GM12878 (cell line): ENCODE measurements around the gene GAGE13. TPM values are rescaled to one million over a fixed set of nuclear protein-coding genes. Genes with fewer than 3 reads are reported as not detected.

ENCODE experiments used
- ATAC-seq: fragments of 200-7000 bp; cut with Tn5 transposase; 3 replicates; pipeline ENCODE4 v1.9.1; 2020; ENCODE audit warnings: mild to moderate bottlenecking, moderate library complexity
- BruUV-seq: library from RNA; stranded (reverse); fragments of 400-500 nt; replicated peaks from 2 replicates; lab custom pipeline; 2021; lab: Mats Ljungman, UMichigan
- CTCF ChIA-PET: fragments of 300-600 bp; sonication (Branson Sonifier 250); formaldehyde crosslinking; extraction: SDS; loops from one replicate; lab custom pipeline; 2021; ENCODE audit warnings: inconsistent platforms; lab: Yijun Ruan, JAX
- POLR2A ChIA-PET: fragments of 350-600 bp; formaldehyde crosslinking; extraction: SDS; loops from one replicate; lab custom pipeline; 2021; ENCODE audit warnings: inconsistent platforms; lab: Charles Lee
- RAD21 ChIA-PET: fragments of 300-600 bp; sonication (Branson Sonifier 250); formaldehyde crosslinking; loops from one replicate; lab custom pipeline; 2023; ENCODE audit warnings: antibody characterized with exemption; ENCODE audit not compliant: unreplicated experiment; lab: Charles Lee
- SMC1A ChIA-PET: fragments of 300-600 bp; sonication (Branson Sonifier 250); formaldehyde crosslinking; loops from one replicate; lab custom pipeline; 2023; ENCODE audit not compliant: unreplicated experiment, uncharacterized antibody; lab: Charles Lee
- DNase-seq: peaks from one replicate; pipeline ENCODE4 v3.0.0-alpha.2; 2011; ENCODE audit warnings: low read depth, low spot score
- FAIRE-seq: peaks from 3 replicates; lab custom pipeline; 2011; peaks lifted over from hg19 to GRCh38; lab: Jason Lieb, UNC
- H2AFZ ChIP-seq: 2 replicates; pipeline ENCODE4 v1.6.0; 2011; ENCODE audit warnings: low read depth, low read length, control low read depth; ENCODE audit not compliant: control insufficient read depth
- H3K27ac ChIP-seq: 2 replicates; pipeline ENCODE4 v1.5.1; 2011; ENCODE audit warnings: control low read depth; ENCODE audit not compliant: control insufficient read depth, insufficient read depth
- H3K27me3 ChIP-seq, 2 experiments: replicated peaks in 1 of 2; 2 replicates each; pipeline versions ENCODE4 v1.6.0 to v1.6.1; 2011; ENCODE audit warnings: low read length in 1 of 2; ENCODE audit not compliant: control insufficient read depth in 2 of 2, insufficient read depth in 2 of 2
- H3K36me3 ChIP-seq, 2 experiments: 2 replicates each; pipeline ENCODE4 v1.5.1; 2011; ENCODE audit warnings: low read length in 1 of 2; ENCODE audit not compliant: control insufficient read depth in 2 of 2, insufficient read depth in 2 of 2
- H3K4me1 ChIP-seq: 2 replicates; pipeline ENCODE4 v1.6.1; 2011; ENCODE audit warnings: mild to moderate bottlenecking, low read length, moderate library complexity, mixed read lengths; ENCODE audit not compliant: control insufficient read depth, insufficient read depth
- H3K4me2 ChIP-seq: 2 replicates; pipeline ENCODE4 v1.6.0; 2011; ENCODE audit warnings: control low read depth; ENCODE audit not compliant: control insufficient read depth, insufficient read depth
- H3K4me3 ChIP-seq: fragments of 200-600 bp; sonication (generic); 2 replicates; pipeline ENCODE4 v1.5.1; 2016
- H3K79me2 ChIP-seq: 2 replicates; pipeline ENCODE4 v1.6.0; 2011; ENCODE audit warnings: low read length; ENCODE audit not compliant: control insufficient read depth, insufficient read depth
- H3K9ac ChIP-seq: 2 replicates; pipeline ENCODE4 v1.8.0; 2011; ENCODE audit warnings: low read length, control low read depth, mixed read lengths; ENCODE audit not compliant: control insufficient read depth, insufficient read depth
- H3K9me3 ChIP-seq: replicated peaks from 3 replicates; pipeline ENCODE4 v1.5.1; 2011; ENCODE audit warnings: mild to moderate bottlenecking, low read length; ENCODE audit not compliant: control insufficient read depth, insufficient read depth
- H4K20me1 ChIP-seq: 2 replicates; pipeline ENCODE4 v1.6.0; 2011; ENCODE audit not compliant: control insufficient read depth, insufficient read depth
- CHD4 ChIP-seq: fragments of 200-600 bp; sonication (generic); IDR thresholded peaks from 2 replicates; pipeline ENCODE4 v1.6.1; 2016; ENCODE audit warnings: mild to moderate bottlenecking
- CUX1 ChIP-seq: IDR thresholded peaks from 2 replicates; pipeline ENCODE4 v1.6.1; 2012; ENCODE audit warnings: improper control_type of control experiment, low read depth, low read length; ENCODE audit not compliant: insufficient replicate concordance
- ESRRA ChIP-seq: IDR thresholded peaks from 2 replicates; pipeline ENCODE4 v1.6.1; 2012; ENCODE audit warnings: mild to moderate bottlenecking, low read length, improper control_type of control experiment
- NR2C2 ChIP-seq: IDR thresholded peaks from 2 replicates; pipeline ENCODE4 v1.6.1; 2011; ENCODE audit warnings: borderline replicate concordance, low read depth; ENCODE audit not compliant: control insufficient read depth, insufficient read length
- POLR2A ChIP-seq: IDR thresholded peaks from 2 replicates; pipeline ENCODE4 v1.6.1; 2011; ENCODE audit warnings: low read depth, mild to moderate bottlenecking, low read length
- WGBS: methylation state at CpG from one replicate; pipeline ENCODE4 v1.1.6; 2016; ENCODE audit warnings: low lambda C conversion rate; ENCODE audit not compliant: insufficient replicate concordance, insufficient coverage; ENCODE audit errors: missing lambda C conversion rate; 5-methylcytosine and 5-hydroxymethylcytosine counted together
- in situ Hi-C: fragments of 300-500 bp; cut with MboI; formaldehyde crosslinking; loops from 9 replicates; pipeline ENCODE4 v1.14.3; 2018; ENCODE audit warnings: mixed read lengths
- intact Hi-C: fragments of 100-400 bp; cut with micrococcal nuclease; formaldehyde crosslinking; loops from one replicate; pipeline ENCODE4 v1.14.2; 2022; ENCODE audit not compliant: unreplicated experiment
- polyA plus RNA-seq, 11 experiments: library from polyadenylated mRNA; depleted of rRNA in 4 of 11; unstranded in 6 of 11; stranded (reverse) in 5 of 11; fragments of >200 nt; fragmentation: Nextera tagmentation in 4 of 11; fragmentation: Illumina TruSeq in 1 of 11; extraction: Ambion mirVana in 4 of 11; extraction: Trizol in 1 of 11; gene quantifications; 1 replicate in 1 of 11; 2 replicates in 10 of 11; pipeline versions ENCODE4 v1.2.1 to v1.2.3, GENCODE V29; 2011 to 2016; ENCODE audit warnings: inconsistent platforms in 2 of 11, missing spikeins in 2 of 11, low read depth in 1 of 11
- total RNA-seq, 4 experiments: library from RNA; depleted of rRNA in 3 of 4; stranded (reverse); fragments of >200 nt in 3 of 4; fragmentation: Illumina TruSeq in 1 of 4; extraction: Trizol in 1 of 4; gene quantifications; 2 replicates each; pipeline versions ENCODE4 v1.2.1 to v1.2.3, GENCODE V29; 2013 to 2021
- TF ChIP-seq, protein P1 (sequence below): fragments of 450-650 bp; IDR thresholded peaks from 2 replicates; pipeline ENCODE4 v1.6.1; 2017; ENCODE audit warnings: mild to moderate bottlenecking

GAGE13 gene
- total and polyA plus RNA-seq, 10 of the 15 experiments (the other 5 are each of a cell fraction or from before 2014, with no cell fraction given), result not detected

DNA sequence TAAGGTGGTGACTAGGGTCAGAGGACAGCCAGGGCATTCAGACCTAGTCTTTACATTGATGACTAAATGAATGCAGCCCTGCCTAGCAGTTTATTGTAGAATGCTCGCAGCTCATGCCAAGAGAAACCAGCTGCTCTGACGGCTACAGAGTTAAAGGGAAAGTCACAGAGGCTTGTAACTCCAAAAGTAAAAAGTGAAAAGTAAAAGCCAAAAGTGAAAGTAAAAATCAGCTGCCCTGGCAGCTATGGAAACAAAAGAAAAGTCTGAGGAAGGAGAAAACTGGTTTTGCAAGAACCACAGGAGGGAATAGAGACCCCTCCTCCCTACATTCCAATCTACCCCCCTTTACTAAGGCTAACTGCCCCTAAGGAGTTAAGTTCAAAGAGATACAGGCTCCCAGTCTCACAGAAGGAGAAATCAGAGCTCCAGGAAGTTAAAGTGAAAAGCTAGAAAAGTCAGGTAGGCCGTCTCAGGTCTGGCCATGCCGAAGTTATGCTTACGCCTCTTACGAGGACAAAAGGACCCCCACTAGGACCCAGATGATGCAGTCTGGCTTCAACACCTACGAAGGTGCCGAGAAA lies 21.9 kb upstream of the GAGE13 start:
- Histone ChIP-seq H3K79me2 (no peaks in the 10 kb centered on the region), H3K27ac (no peak overlapping the region; the same call in 1 of the 2 replicates), H2AFZ (peak overlapping the region; percentile 47), H3K9me3 (no peaks in the 10 kb centered on the region), H3K27me3 (no peaks in the 10 kb centered on the region), H4K20me1 (no peaks in the 10 kb centered on the region), H3K4me1 (peaks cover 5% of the 10 kb centered on the region), H3K36me3 (no peaks in the 10 kb centered on the region), H3K9ac (no peak overlapping the region), H3K4me3 (no peak overlapping the region), H3K4me2 (peak overlapping the region; percentile 69; the same call in 1 of the 2 replicates)
- DNase-seq (no peak), FAIRE-seq (peak; percentile 23), ATAC-seq (peak; percentile 56)
- BruUV-seq, result no TSS peak
- RAD21 ChIA-PET, result interaction anchor here (0.9 kb wide), 1 partner anchor 40 kb away, joined by 3 read pairs; no protein-coding TSS in a partner anchor
- intact Hi-C loops, result no loop called here
- POLR2A ChIA-PET, result no interaction called here
- SMC1A ChIA-PET, result no interaction called here
- TF ChIP-seq, protein P1, sequence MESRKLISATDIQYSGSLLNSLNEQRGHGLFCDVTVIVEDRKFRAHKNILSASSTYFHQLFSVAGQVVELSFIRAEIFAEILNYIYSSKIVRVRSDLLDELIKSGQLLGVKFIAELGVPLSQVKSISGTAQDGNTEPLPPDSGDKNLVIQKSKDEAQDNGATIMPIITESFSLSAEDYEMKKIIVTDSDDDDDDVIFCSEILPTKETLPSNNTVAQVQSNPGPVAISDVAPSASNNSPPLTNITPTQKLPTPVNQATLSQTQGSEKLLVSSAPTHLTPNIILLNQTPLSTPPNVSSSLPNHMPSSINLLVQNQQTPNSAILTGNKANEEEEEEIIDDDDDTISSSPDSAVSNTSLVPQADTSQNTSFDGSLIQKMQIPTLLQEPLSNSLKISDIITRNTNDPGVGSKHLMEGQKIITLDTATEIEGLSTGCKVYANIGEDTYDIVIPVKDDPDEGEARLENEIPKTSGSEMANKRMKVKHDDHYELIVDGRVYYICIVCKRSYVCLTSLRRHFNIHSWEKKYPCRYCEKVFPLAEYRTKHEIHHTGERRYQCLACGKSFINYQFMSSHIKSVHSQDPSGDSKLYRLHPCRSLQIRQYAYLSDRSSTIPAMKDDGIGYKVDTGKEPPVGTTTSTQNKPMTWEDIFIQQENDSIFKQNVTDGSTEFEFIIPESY, result no peak
- no peak for TF ChIP-seq CHD4
- no peak for TF ChIP-seq CUX1
- no peak for TF ChIP-seq ESRRA
- no peak for TF ChIP-seq NR2C2
- no peak for TF ChIP-seq POLR2A
- CTCF ChIA-PET, result interaction anchor here (0.9 to 1.1 kb wide), 2 partner anchors 17 to 119 kb away, joined by 3 read pairs; no protein-coding TSS in a partner anchor
- in situ Hi-C loops, result no loop called here
- 49% methylated on average over 8 of the region's 8 CpGs for WGBS
